SU-DHL-6 (cell line): ENCODE results near the gene SLC6A7.

Source experiments
- H2AFZ ChIP-seq: fragments of 200-600 bp; sonication (generic); 2 replicates; pipeline ENCODE4 v1.6.1; 2014; ENCODE audit warnings: low read depth, mild to moderate bottlenecking, moderate library complexity, mixed read lengths, antibody characterized with exemption, low read length; ENCODE audit not compliant: severe bottlenecking
- H3F3A ChIP-seq: fragments of 200-600 bp; shearing (Covaris generic); 2 replicates; pipeline ENCODE4 v1.6.0; 2016; ENCODE audit warnings: antibody characterized with exemption, mild to moderate bottlenecking; ENCODE audit not compliant: insufficient read depth
- H3K27ac ChIP-seq: fragments of 200-600 bp; sonication (generic); 2 replicates; pipeline ENCODE4 v1.5.1; 2016; ENCODE audit warnings: low read depth, mild to moderate bottlenecking, low read length, moderate library complexity, mixed read lengths
- H3K27me3 ChIP-seq: fragments of 200-600 bp; sonication (generic), shearing (Covaris generic); 2 replicates; pipeline ENCODE4 v1.6.0; 2014; ENCODE audit warnings: mild to moderate bottlenecking, low read length
- H3K36me3 ChIP-seq: fragments of 200-600 bp; sonication (generic); 2 replicates; pipeline ENCODE4 v1.6.1; 2014; ENCODE audit warnings: mild to moderate bottlenecking, low read length, mixed read lengths
- H3K4me2 ChIP-seq: fragments of 300-600, 200-600 bp; shearing (Covaris generic), sonication (generic); 2 replicates; pipeline ENCODE4 v1.6.0; 2014; ENCODE audit warnings: low read length, low read depth, mild to moderate bottlenecking; ENCODE audit not compliant: poor library complexity, severe bottlenecking
- H3K4me3 ChIP-seq: fragments of 200-600 bp; sonication (generic); 2 replicates; pipeline ENCODE4 v1.5.1; 2014; ENCODE audit warnings: antibody characterized with exemption, low read length, mild to moderate bottlenecking, mixed read lengths; ENCODE audit not compliant: insufficient read depth, poor library complexity, severe bottlenecking
- H3K79me2 ChIP-seq: fragments of 200-600 bp; sonication (generic); 2 replicates; pipeline ENCODE4 v1.6.1; 2014; ENCODE audit warnings: mild to moderate bottlenecking, low read length, moderate library complexity; ENCODE audit not compliant: insufficient read depth
- H3K9ac ChIP-seq: fragments of 200-600 bp; sonication (generic); 2 replicates; pipeline ENCODE4 v1.7.0; 2014; ENCODE audit warnings: mild to moderate bottlenecking, low read length
- H3K9me2 ChIP-seq: fragments of 200-600 bp; sonication (generic); replicated peaks from 2 replicates; pipeline ENCODE4 v1.6.1; 2014; ENCODE audit warnings: low read length; ENCODE audit not compliant: insufficient read depth
- H3K9me3 ChIP-seq: fragments of 200-600 bp; sonication (generic); 2 replicates; pipeline ENCODE4 v1.6.1; 2014; ENCODE audit warnings: low read length, mixed read lengths; ENCODE audit not compliant: insufficient read depth
- H4K20me1 ChIP-seq: fragments of 200-600 bp; sonication (generic); 2 replicates; pipeline ENCODE4 v1.6.1; 2014; ENCODE audit warnings: low read depth, mild to moderate bottlenecking, antibody characterized with exemption, low read length, moderate library complexity, mixed read lengths
- EZH2phosphoT487 ChIP-seq: fragments of 200-600 bp; sonication (generic), shearing (Covaris generic); conservative IDR thresholded peaks from 2 replicates; pipeline ENCODE4 v1.6.1; 2018; ENCODE audit warnings: mild to moderate bottlenecking, antibody characterized with exemption, low read length, moderate library complexity, mixed read lengths
- TF ChIP-seq, protein P1 (sequence below): fragments of 200-600 bp; sonication (generic); IDR thresholded peaks from one replicate; pipeline ENCODE4 v1.5.1; 2017; ENCODE audit warnings: antibody characterized with exemption, mild to moderate bottlenecking, low read length, moderate library complexity; ENCODE audit not compliant: insufficient read depth, poor library complexity, severe bottlenecking

The SLC6A7 gene

GRCh38 chr5:150161242-150162141, 28.4 kb upstream of the SLC6A7 start:
- Histone ChIP-seq H3K27ac (no peak overlapping the region), H3K79me2 (no peaks in the 10 kb centered on the region), H3K9ac (no peak overlapping the region), H3K27me3 (no peaks in the 10 kb centered on the region), H3F3A (no peaks in the 10 kb centered on the region), H3K9me2 (no peaks in the 10 kb centered on the region), H2AFZ (no peak overlapping the region), H4K20me1 (no peaks in the 10 kb centered on the region), H3K4me2 (no peak overlapping the region), H3K4me3 (no peak overlapping the region), H3K9me3 (no peaks in the 10 kb centered on the region), H3K36me3 (no peaks in the 10 kb centered on the region)
- TF ChIP-seq EZH2phosphoT487 = no peak
- TF ChIP-seq, protein P1, sequence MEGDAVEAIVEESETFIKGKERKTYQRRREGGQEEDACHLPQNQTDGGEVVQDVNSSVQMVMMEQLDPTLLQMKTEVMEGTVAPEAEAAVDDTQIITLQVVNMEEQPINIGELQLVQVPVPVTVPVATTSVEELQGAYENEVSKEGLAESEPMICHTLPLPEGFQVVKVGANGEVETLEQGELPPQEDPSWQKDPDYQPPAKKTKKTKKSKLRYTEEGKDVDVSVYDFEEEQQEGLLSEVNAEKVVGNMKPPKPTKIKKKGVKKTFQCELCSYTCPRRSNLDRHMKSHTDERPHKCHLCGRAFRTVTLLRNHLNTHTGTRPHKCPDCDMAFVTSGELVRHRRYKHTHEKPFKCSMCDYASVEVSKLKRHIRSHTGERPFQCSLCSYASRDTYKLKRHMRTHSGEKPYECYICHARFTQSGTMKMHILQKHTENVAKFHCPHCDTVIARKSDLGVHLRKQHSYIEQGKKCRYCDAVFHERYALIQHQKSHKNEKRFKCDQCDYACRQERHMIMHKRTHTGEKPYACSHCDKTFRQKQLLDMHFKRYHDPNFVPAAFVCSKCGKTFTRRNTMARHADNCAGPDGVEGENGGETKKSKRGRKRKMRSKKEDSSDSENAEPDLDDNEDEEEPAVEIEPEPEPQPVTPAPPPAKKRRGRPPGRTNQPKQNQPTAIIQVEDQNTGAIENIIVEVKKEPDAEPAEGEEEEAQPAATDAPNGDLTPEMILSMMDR = peak; percentile 96

GRCh38 chr5:150162142-150162513, 27.7 kb upstream of the SLC6A7 start:
- Histone ChIP-seq H3K9me2 (no peaks in the 10 kb centered on the region), H2AFZ (no peak overlapping the region), H3K27me3 (no peaks in the 10 kb centered on the region), H3K36me3 (no peaks in the 10 kb centered on the region), H3K9ac (no peak overlapping the region), H3K9me3 (no peaks in the 10 kb centered on the region), H3K4me2 (no peak overlapping the region), H3K27ac (no peak overlapping the region), H3K79me2 (no peaks in the 10 kb centered on the region), H3K4me3 (no peak overlapping the region), H4K20me1 (no peaks in the 10 kb centered on the region), H3F3A (no peaks in the 10 kb centered on the region)
- TF ChIP-seq, protein P1 = no peak
- no peak for TF ChIP-seq EZH2phosphoT487

- Histone ChIP-seq H3K36me3 (no peaks in the 10 kb centered on the region), H2AFZ (no peak overlapping the region), H3F3A (no peaks in the 10 kb centered on the region), H3K27ac (no peak overlapping the region), H3K4me3 (no peak overlapping the region), H3K9ac (no peak overlapping the region), H3K4me2 (no peak overlapping the region), H3K9me2 (no peaks in the 10 kb centered on the region), H3K79me2 (no peaks in the 10 kb centered on the region), H4K20me1 (no peaks in the 10 kb centered on the region), H3K9me3 (no peaks in the 10 kb centered on the region), H3K27me3 (no peaks in the 10 kb centered on the region)
- TF ChIP-seq, protein P1 = no peak
- TF ChIP-seq EZH2phosphoT487 = no peak
Observed at GRCh38 chr5:150163035-150163434, 26.8 kb upstream of the SLC6A7 start.
